Uterus (tissue), 2 donors: ENCODE data around the gene NGRN.
A peak's percentile ranks its signal among the peaks of the same experiment; 100 is the strongest.
"Not testable (repeated sequence)": the region's sequence is repeated elsewhere in the genome, so short reads cannot be mapped to it uniquely, and the experiment has no call there.

Source experiments
- CTCF ChIP-seq, 4 experiments: fragments of 200-600 bp in 2 of 4; fragments of 450-650 bp in 2 of 4; sonication (generic) in 2 of 4; IDR thresholded peaks; one replicate each; pipeline ENCODE4 v1.5.1; 2016 to 2019; ENCODE audit warnings: antibody characterized with exemption in 4 of 4, mild to moderate bottlenecking in 2 of 4, moderate library complexity in 1 of 4
- POLR2A ChIP-seq, 2 donors: fragments of 450-650 bp; IDR thresholded peaks; one replicate each; pipeline ENCODE4 v1.6.1; 2016; ENCODE audit warnings: antibody characterized with exemption in 2 of 2, mild to moderate bottlenecking in 1 of 2, moderate library complexity in 1 of 2

- peak; percentile 65 to 79 (median 70) for TF ChIP-seq CTCF (IDR thresholded peaks at IDR 0.05)
- TF ChIP-seq POLR2A (IDR thresholded peaks at IDR 0.05): not testable (repeated sequence)
Observed at GRCh38 chr15:90293040-90293810, 27.8 kb downstream of the NGRN start.
